Measurements from ENCODE around the gene PBRM1. TPM values are rescaled to one million over a fixed set of nuclear protein-coding genes. Genes with fewer than 3 reads are reported as not detected.

PBRM1 gene
- polyA plus RNA-seq, 3 donors: 26.1 to 72.9 (median 38.0) TPM

DNA sequence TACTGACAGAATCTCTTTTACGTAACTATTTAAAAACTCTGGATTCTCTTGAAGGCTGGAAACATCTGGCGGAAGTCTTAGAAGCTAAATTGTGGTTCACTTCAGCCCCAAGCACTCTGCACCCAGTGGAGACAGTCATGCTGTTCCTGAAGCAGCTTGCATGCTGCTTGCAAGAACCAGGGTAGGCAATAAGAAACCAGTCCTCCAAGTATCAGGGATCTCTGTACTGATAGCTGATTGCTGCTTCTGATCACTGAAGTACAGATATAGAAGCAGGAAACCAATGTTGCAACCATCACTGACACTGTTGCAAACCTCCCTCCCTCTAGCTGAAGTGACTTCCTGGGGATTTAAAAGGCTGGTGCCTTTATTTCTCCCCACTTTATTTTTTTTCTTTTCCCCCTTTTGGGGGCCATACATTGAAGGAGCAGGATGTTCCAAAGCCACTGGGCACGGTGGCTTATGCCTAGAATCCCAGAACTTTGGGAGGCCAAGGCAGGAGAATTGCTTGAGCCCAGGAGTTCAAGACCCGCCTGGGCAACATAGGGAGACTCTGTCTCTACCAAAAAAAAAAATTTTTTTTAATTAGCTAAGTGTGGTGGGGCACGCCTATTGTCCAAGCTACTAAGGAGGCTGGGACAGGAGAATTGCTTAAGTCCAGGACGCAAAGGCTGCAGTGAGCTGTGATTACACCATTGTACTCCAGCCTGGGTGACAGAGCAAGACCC, 35.5 kb upstream of the PBRM1 start:
- intact Hi-C loops (cut with micrococcal nuclease): no loop called here
- no peaks in the 10 kb centered on the region for H3K9me3 ChIP-seq (replicated peaks in 1 of 2; ENCODE audit: control insufficient read depth in 1 of 2, insufficient read depth in 1 of 2, low read length in 2 of 2)
- H3K27me3 ChIP-seq (ENCODE audit: control insufficient read depth in 2 of 2, insufficient read depth in 2 of 2, low read length in 2 of 2): no peaks in the 10 kb centered on the region
- peaks cover under 1% of the 10 kb centered on the region for H4K20me1 ChIP-seq (ENCODE audit: insufficient read depth, low read length)
- peak overlapping the region; percentile 19 for H3K9ac ChIP-seq (ENCODE audit: insufficient read depth, low read length, poor library complexity, severe bottlenecking)
- H3K4me3 ChIP-seq (replicated peaks in 1 of 3; ENCODE audit: low read depth in 2 of 3, low read length in 3 of 3): peak overlapping the region in 2 of 3 experiments; percentile 39 to 65
- H3K36me3 Mint-ChIP-seq: peaks cover 15 to 41% of the 10 kb centered on the region in 2 donors
- peak overlapping the region; percentile 74 for H3K27ac ChIP-seq (ENCODE audit: low read depth in 1 of 2, low read length in 2 of 2)
- H3K4me1 ChIP-seq (ENCODE audit: control insufficient read depth in 1 of 2, insufficient read depth in 2 of 2, low read length in 2 of 2): peaks cover 35 to 40% of the 10 kb centered on the region in 2 donors
- peak; percentile 12 to 46 (median 35) for DNase-seq
- peaks cover 0 to 2% (median 0%) of the 10 kb centered on the region in 7 donors for H3K9me3 Mint-ChIP-seq
- peak overlapping the region; percentile 64 for H2AFZ ChIP-seq (ENCODE audit: insufficient read depth, low read depth, low read length, poor library complexity, severe bottlenecking)
- peaks cover 0 to 10% of the 10 kb centered on the region in 2 donors for H3K36me3 ChIP-seq (replicated peaks in 1 of 2; ENCODE audit: control insufficient read depth in 1 of 2, insufficient read depth in 2 of 2, low read length in 2 of 2)
- WGBS (ENCODE audit: insufficient coverage): 0% methylated on average over 2 of the region's 6 CpGs
- peak overlapping the region; percentile 70 to 79 for H3K4me3 Mint-ChIP-seq
- TF ChIP-seq, protein P1, sequence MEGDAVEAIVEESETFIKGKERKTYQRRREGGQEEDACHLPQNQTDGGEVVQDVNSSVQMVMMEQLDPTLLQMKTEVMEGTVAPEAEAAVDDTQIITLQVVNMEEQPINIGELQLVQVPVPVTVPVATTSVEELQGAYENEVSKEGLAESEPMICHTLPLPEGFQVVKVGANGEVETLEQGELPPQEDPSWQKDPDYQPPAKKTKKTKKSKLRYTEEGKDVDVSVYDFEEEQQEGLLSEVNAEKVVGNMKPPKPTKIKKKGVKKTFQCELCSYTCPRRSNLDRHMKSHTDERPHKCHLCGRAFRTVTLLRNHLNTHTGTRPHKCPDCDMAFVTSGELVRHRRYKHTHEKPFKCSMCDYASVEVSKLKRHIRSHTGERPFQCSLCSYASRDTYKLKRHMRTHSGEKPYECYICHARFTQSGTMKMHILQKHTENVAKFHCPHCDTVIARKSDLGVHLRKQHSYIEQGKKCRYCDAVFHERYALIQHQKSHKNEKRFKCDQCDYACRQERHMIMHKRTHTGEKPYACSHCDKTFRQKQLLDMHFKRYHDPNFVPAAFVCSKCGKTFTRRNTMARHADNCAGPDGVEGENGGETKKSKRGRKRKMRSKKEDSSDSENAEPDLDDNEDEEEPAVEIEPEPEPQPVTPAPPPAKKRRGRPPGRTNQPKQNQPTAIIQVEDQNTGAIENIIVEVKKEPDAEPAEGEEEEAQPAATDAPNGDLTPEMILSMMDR (IDR thresholded peaks at IDR 0.05): no peak
- H3K79me2 ChIP-seq (ENCODE audit: insufficient read depth, low read length): peaks cover 17% of the 10 kb centered on the region
- H3K27ac Mint-ChIP-seq: peak overlapping the region; percentile 78 to 91 (median 88)
- H3K27me3 Mint-ChIP-seq (ENCODE audit: low read depth in 3 of 3): no peaks in the 10 kb centered on the region
- peaks cover 50% of the 10 kb centered on the region for H3K4me1 Mint-ChIP-seq
- H3K4me2 ChIP-seq (replicated peaks; ENCODE audit: extremely low read depth, low read length, poor library complexity, severe bottlenecking): peak overlapping the region; percentile 70

DNA sequence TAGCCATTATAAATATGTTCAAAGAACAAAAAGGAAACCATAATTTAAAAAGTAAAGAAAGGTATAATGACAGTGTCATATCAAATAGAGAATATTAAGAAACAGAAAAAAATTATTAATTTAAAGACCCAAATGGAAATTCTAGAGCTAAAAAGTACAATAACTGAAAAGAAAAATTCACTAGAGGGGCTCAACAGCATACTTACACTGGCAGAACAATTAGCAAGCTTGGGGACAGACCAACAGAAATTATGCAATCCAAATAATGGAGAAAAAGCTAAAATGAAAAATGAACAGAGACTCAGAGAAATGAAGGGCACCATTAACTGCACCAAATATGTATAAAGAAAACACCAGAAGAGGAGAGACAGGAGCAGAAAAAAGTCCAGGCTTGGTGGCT, 33.9 kb upstream of the PBRM1 start:
- no peaks in the 10 kb centered on the region for H3K27me3 ChIP-seq (ENCODE audit: control insufficient read depth in 2 of 2, insufficient read depth in 2 of 2, low read length in 2 of 2)
- peaks cover 47 to 54% of the 10 kb centered on the region in 2 donors for H3K4me1 ChIP-seq (ENCODE audit: control insufficient read depth in 1 of 2, insufficient read depth in 2 of 2, low read length in 2 of 2)
- peaks cover 17% of the 10 kb centered on the region for H3K79me2 ChIP-seq (ENCODE audit: insufficient read depth, low read length)
- no peaks in the 10 kb centered on the region for H3K9me3 ChIP-seq (replicated peaks in 1 of 2; ENCODE audit: control insufficient read depth in 1 of 2, insufficient read depth in 1 of 2, low read length in 2 of 2)
- peaks cover 59% of the 10 kb centered on the region for H3K4me1 Mint-ChIP-seq
- intact Hi-C loops (cut with micrococcal nuclease): no loop called here
- no peak overlapping the region for H3K4me3 ChIP-seq (replicated peaks in 1 of 3; ENCODE audit: low read depth in 2 of 3, low read length in 3 of 3)
- H3K9me3 Mint-ChIP-seq: peaks cover 0 to 2% (median 0%) of the 10 kb centered on the region in 7 donors
- DNase-seq: no peak
- no peak overlapping the region for H3K9ac ChIP-seq (ENCODE audit: insufficient read depth, low read length, poor library complexity, severe bottlenecking)
- peak overlapping the region; percentile 58 to 74 for H3K27ac ChIP-seq (ENCODE audit: low read depth in 1 of 2, low read length in 2 of 2)
- H2AFZ ChIP-seq (ENCODE audit: insufficient read depth, low read depth, low read length, poor library complexity, severe bottlenecking): no peak overlapping the region
- H3K27me3 Mint-ChIP-seq (ENCODE audit: low read depth in 3 of 3): no peaks in the 10 kb centered on the region
- H4K20me1 ChIP-seq (ENCODE audit: insufficient read depth, low read length): peaks cover 5% of the 10 kb centered on the region
- H3K4me2 ChIP-seq (replicated peaks; ENCODE audit: extremely low read depth, low read length, poor library complexity, severe bottlenecking): no peak overlapping the region
- TF ChIP-seq, protein P1 (IDR thresholded peaks at IDR 0.05): no peak
- peak overlapping the region; percentile 78 to 91 (median 88) for H3K27ac Mint-ChIP-seq
- H3K4me3 Mint-ChIP-seq: no peak overlapping the region
- peaks cover 0 to 10% of the 10 kb centered on the region in 2 donors for H3K36me3 ChIP-seq (replicated peaks in 1 of 2; ENCODE audit: control insufficient read depth in 1 of 2, insufficient read depth in 2 of 2, low read length in 2 of 2)
- H3K36me3 Mint-ChIP-seq: peaks cover 15 to 41% of the 10 kb centered on the region in 2 donors
